Uterus (tissue), 4 donors: ENCODE results near the gene IL1RL1. TPM values are rescaled to one million over a fixed set of nuclear protein-coding genes. Genes with fewer than 3 reads are reported as not detected.

Experiments
- DNase-seq, 2 donors: peaks; one replicate each; pipeline ENCODE4 v3.0.0-alpha.2; 2019 to 2020
- H3K27ac ChIP-seq, 2 donors: fragments of 200-600 bp; sonication (generic); 1 replicate in 1 of 2; 2 replicates in 1 of 2; pipeline ENCODE4 v1.5.1; 2016 to 2018
- H3K27me3 ChIP-seq, 2 donors: fragments of 200-600 bp; sonication (generic); one replicate each; pipeline ENCODE4 v1.5.1; 2018 to 2019; ENCODE audit warnings: control low read depth in 1 of 2
- H3K36me3 ChIP-seq, 2 donors: fragments of 200-600 bp; sonication (generic); one replicate each; pipeline ENCODE4 v1.5.1; 2019; ENCODE audit warnings: control low read depth in 1 of 2
- H3K4me1 ChIP-seq, 2 donors: fragments of 200-600 bp; sonication (generic); one replicate each; pipeline ENCODE4 v1.5.1; 2018 to 2019; ENCODE audit warnings: control low read depth in 1 of 2
- H3K4me3 ChIP-seq, 2 donors: fragments of 200-600 bp; sonication (generic); 1 replicate in 1 of 2; 2 replicates in 1 of 2; pipeline ENCODE4 v1.5.1; 2018 to 2019; ENCODE audit warnings: mild to moderate bottlenecking in 1 of 2
- H3K9me3 ChIP-seq, 2 donors: fragments of 200-600 bp; sonication (generic); one replicate each; pipeline ENCODE4 v1.5.1; 2019; ENCODE audit warnings: control low read depth in 1 of 2
- POLR2A ChIP-seq, 2 donors: fragments of 450-650 bp; IDR thresholded peaks; one replicate each; pipeline ENCODE4 v1.6.1; 2016; ENCODE audit warnings: antibody characterized with exemption in 2 of 2, mild to moderate bottlenecking in 1 of 2, moderate library complexity in 1 of 2
- intact Hi-C: fragments of 100-400 bp; cut with DNase I; formaldehyde crosslinking; loops from one replicate; pipeline ENCODE4 v1.15.1; 2023; ENCODE audit warnings: low total_unique reads
- total RNA-seq, 4 donors: library from RNA; depleted of rRNA in 3 of 4; stranded (reverse); fragments of >200 nt in 3 of 4; gene quantifications; one replicate each; pipeline versions ENCODE4 v1.1.0 to v1.2.4, GENCODE V29; 2014 to 2023
- TF ChIP-seq, protein P1 (sequence below), 4 experiments: fragments of 200-600 bp in 2 of 4; fragments of 450-650 bp in 2 of 4; sonication (generic) in 2 of 4; IDR thresholded peaks; one replicate each; pipeline ENCODE4 v1.5.1; 2016 to 2019; ENCODE audit warnings: antibody characterized with exemption in 4 of 4, mild to moderate bottlenecking in 2 of 4, moderate library complexity in 1 of 4
- donor health status: DM: yes; HTN: yes; CAD: no.

The IL1RL1 gene
- total RNA-seq, 4 donors from 2014 or later, result 1.7 to 12.3 (median 6.8) TPM

GRCh38 chr2:102357937-102358336 is 46.6 kb downstream of the IL1RL1 start:
- Histone ChIP-seq H3K4me3 (no peak overlapping the region), H3K9me3 (no peaks in the 10 kb centered on the region), H3K27me3 (no peaks in the 10 kb centered on the region), H3K4me1 (no peaks in the 10 kb centered on the region), H3K27ac (no peak overlapping the region), H3K36me3 (no peaks in the 10 kb centered on the region)
- TF ChIP-seq, protein P1, sequence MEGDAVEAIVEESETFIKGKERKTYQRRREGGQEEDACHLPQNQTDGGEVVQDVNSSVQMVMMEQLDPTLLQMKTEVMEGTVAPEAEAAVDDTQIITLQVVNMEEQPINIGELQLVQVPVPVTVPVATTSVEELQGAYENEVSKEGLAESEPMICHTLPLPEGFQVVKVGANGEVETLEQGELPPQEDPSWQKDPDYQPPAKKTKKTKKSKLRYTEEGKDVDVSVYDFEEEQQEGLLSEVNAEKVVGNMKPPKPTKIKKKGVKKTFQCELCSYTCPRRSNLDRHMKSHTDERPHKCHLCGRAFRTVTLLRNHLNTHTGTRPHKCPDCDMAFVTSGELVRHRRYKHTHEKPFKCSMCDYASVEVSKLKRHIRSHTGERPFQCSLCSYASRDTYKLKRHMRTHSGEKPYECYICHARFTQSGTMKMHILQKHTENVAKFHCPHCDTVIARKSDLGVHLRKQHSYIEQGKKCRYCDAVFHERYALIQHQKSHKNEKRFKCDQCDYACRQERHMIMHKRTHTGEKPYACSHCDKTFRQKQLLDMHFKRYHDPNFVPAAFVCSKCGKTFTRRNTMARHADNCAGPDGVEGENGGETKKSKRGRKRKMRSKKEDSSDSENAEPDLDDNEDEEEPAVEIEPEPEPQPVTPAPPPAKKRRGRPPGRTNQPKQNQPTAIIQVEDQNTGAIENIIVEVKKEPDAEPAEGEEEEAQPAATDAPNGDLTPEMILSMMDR (IDR thresholded peaks at IDR 0.05), result no peak
- no peak for TF ChIP-seq POLR2A (IDR thresholded peaks at IDR 0.05)
- DNase-seq, result no peak
- intact Hi-C loops, result no loop called here

DNA sequence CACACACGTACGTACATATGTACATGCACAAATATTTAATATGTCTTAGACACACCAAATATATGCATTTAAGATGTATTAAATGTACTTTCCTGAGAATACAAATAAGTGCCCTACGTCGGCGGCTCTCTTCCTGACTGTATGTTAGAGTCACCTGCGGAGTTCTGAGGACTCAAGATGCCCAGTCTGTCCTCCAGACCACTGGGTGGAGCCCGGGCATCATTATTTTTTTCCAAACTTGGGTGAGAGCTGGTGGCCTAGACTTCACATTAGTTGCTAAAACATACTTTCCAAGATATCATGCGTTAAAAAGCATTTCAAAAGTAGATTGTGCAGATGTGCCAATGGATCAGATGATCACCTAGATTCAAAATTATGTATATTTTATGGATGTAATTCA is 47.1 kb downstream of the IL1RL1 start:
- Histone ChIP-seq H3K4me3 (no peak overlapping the region), H3K9me3 (no peaks in the 10 kb centered on the region), H3K27me3 (no peaks in the 10 kb centered on the region), H3K36me3 (no peaks in the 10 kb centered on the region), H3K4me1 (no peaks in the 10 kb centered on the region), H3K27ac (no peak overlapping the region)
- TF ChIP-seq, protein P1 (IDR thresholded peaks at IDR 0.05), result no peak
- no peak for TF ChIP-seq POLR2A (IDR thresholded peaks at IDR 0.05)
- intact Hi-C loops, result no loop called here
- DNase-seq, result no peak

DNA sequence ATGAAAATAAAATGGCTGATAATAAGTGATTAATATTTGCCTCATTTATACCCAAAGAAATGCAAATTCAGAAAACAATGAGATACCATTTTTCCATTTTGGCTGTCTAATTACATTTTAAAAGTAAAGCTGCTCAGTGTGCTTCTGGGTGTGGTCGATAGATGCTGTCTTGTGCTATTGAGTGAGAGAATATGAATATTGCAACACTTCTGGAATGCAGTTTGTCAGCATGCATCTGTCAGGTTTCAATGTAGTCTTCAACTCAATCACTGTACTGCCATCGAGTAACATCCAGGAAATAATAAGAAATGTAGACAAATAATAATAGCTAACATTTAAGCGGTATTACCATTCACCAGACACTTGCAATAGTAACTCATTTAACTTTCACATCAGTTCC is 48.2 kb downstream of the IL1RL1 start:
- Histone ChIP-seq H3K9me3 (no peaks in the 10 kb centered on the region), H3K27me3 (no peaks in the 10 kb centered on the region), H3K4me1 (no peaks in the 10 kb centered on the region), H3K4me3 (no peak overlapping the region), H3K36me3 (no peaks in the 10 kb centered on the region), H3K27ac (no peak overlapping the region)
- DNase-seq, result no peak
- intact Hi-C loops, result no loop called here
- TF ChIP-seq, protein P1 (IDR thresholded peaks at IDR 0.05), result no peak
- TF ChIP-seq POLR2A (IDR thresholded peaks at IDR 0.05), result no peak

- DNase-seq, result no peak
- TF ChIP-seq, protein P1 (IDR thresholded peaks at IDR 0.05), result no peak
- no peak for TF ChIP-seq POLR2A (IDR thresholded peaks at IDR 0.05)
- H3K9me3 ChIP-seq, result no peaks in the 10 kb centered on the region
- H3K4me1 ChIP-seq, result no peaks in the 10 kb centered on the region
- H3K27ac ChIP-seq, result no peak overlapping the region
- intact Hi-C loops, result no loop called here
- H3K4me3 ChIP-seq, result no peak overlapping the region
- no peaks in the 10 kb centered on the region for H3K36me3 ChIP-seq
- H3K27me3 ChIP-seq, result no peaks in the 10 kb centered on the region
Measured at GRCh38 chr2:102361632-102362241, 50.4 kb downstream of the IL1RL1 start.

DNA sequence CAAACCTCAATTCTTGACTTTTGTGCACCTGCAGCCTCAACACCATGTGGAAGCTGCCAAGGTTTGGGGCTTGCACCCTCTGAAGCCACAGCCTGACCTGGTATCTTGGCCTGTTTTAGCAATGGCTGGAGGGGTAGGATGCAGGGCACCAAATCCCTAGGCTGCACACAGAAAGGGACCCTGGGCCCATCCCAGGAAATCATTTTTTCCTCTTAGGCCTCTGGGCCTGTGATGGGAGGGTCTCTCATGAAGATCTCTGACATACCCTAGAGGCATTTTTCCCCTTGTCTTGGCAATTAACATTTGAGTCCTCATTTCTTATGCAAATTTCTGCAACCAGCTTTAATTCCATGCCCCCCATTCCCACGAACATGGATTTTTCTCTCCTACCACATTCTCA is 54.4 kb downstream of the IL1RL1 start:
- intact Hi-C loops, result no loop called here
- Histone ChIP-seq H3K9me3 (no peaks in the 10 kb centered on the region), H3K27me3 (no peaks in the 10 kb centered on the region), H3K4me1 (no peaks in the 10 kb centered on the region), H3K4me3 (no peak overlapping the region), H3K27ac (no peak overlapping the region), H3K36me3 (no peaks in the 10 kb centered on the region)
- no peak for DNase-seq
- TF ChIP-seq, protein P1 (IDR thresholded peaks at IDR 0.05), result no peak
- TF ChIP-seq POLR2A (IDR thresholded peaks at IDR 0.05), result no peak
